H1 (cell line): ENCODE data around the gene KCNIP2. TPM values are rescaled to one million over a fixed set of nuclear protein-coding genes. Genes with fewer than 3 reads are reported as not detected.

Experiments used
- CTCF ChIA-PET: fragments of 300-600 bp; sonication (Branson Sonifier 250); formaldehyde crosslinking; loops from one replicate; lab custom pipeline; 2021; ENCODE audit not compliant: partially characterized antibody; lab: Charles Lee
- POLR2A ChIA-PET: fragments of 300-600 bp; sonication (Branson Sonifier 250); formaldehyde crosslinking; loops from one replicate; lab custom pipeline; 2021; ENCODE audit warnings: inconsistent platforms; ENCODE audit not compliant: partially characterized antibody; lab: Charles Lee
- DNase-seq, 2 experiments: peaks; one replicate each; pipeline versions ENCODE4 v3.0.0 to v3.0.0-alpha.2; 2010 to 2022; ENCODE audit warnings: low spot score in 2 of 2, low read depth in 1 of 2, mixed read lengths in 1 of 2
- FAIRE-seq: peaks from 2 replicates; lab custom pipeline; 2011; peaks lifted over from hg19 to GRCh38; lab: Jason Lieb, UNC
- H2AFZ ChIP-seq: 2 replicates; pipeline ENCODE4 v1.8.1; 2012; ENCODE audit warnings: low read length, inconsistent platforms
- H2AK5ac ChIP-seq: 2 replicates; pipeline ENCODE4 v1.6.1; 2013; ENCODE audit warnings: low read depth, low read length
- H2BK120ac ChIP-seq: replicated peaks from 2 replicates; pipeline ENCODE3; 2013; ENCODE audit warnings: low read depth, low read length, inconsistent platforms
- H2BK12ac ChIP-seq: 2 replicates; pipeline ENCODE4 v1.6.1; 2013; ENCODE audit warnings: low read depth, low read length
- H2BK15ac ChIP-seq: 2 replicates; pipeline ENCODE4 v1.6.1; 2013; ENCODE audit warnings: low read length
- H2BK20ac ChIP-seq: 2 replicates; pipeline ENCODE4 v1.6.1; 2013; ENCODE audit warnings: low read length
- H2BK5ac ChIP-seq: 2 replicates; pipeline ENCODE4 v1.6.1; 2013; ENCODE audit warnings: low read depth, low read length
- H3K14ac ChIP-seq: 2 replicates; pipeline ENCODE4 v1.6.1; 2013; ENCODE audit warnings: inconsistent platforms; ENCODE audit not compliant: insufficient read length
- H3K18ac ChIP-seq: 2 replicates; pipeline ENCODE4 v1.6.1; 2013; ENCODE audit warnings: low read length; ENCODE audit errors: extremely low read depth
- H3K23ac ChIP-seq: 2 replicates; pipeline ENCODE4 v1.6.1; 2013; ENCODE audit warnings: inconsistent platforms; ENCODE audit not compliant: insufficient read length
- H3K23me2 ChIP-seq: 2 replicates; pipeline ENCODE4 v1.6.1; 2013; ENCODE audit warnings: low read depth, low read length
- H3K27ac ChIP-seq: 2 replicates; pipeline ENCODE4 v1.6.1; 2011; ENCODE audit warnings: low read depth, low read length, inconsistent platforms
- H3K27me3 ChIP-seq, 4 experiments: replicated peaks in 1 of 4; 1 replicate in 1 of 4; 2 replicates in 3 of 4; pipeline versions ENCODE4 v1.6.1 to v1.8.1; 2011 to 2013; ENCODE audit warnings: low read length in 3 of 4, mild to moderate bottlenecking in 3 of 4, inconsistent platforms in 2 of 4, mixed read lengths in 2 of 4, moderate library complexity in 1 of 4; ENCODE audit not compliant: control insufficient read depth in 3 of 4, insufficient read depth in 3 of 4; ENCODE audit errors: extremely low read depth in 1 of 4
- H3K36me3 ChIP-seq, 4 experiments: 2 replicates each; pipeline versions ENCODE4 v1.6.1 to v1.8.1; 2011 to 2013; ENCODE audit warnings: mild to moderate bottlenecking in 4 of 4, low read length in 3 of 4, moderate library complexity in 2 of 4, control low read depth in 1 of 4, inconsistent platforms in 1 of 4; ENCODE audit not compliant: insufficient read depth in 4 of 4, control insufficient read depth in 2 of 4
- H3K4ac ChIP-seq: replicated peaks from 2 replicates; pipeline ENCODE3; 2013; ENCODE audit warnings: low read length, low read depth, mixed read lengths, inconsistent platforms; ENCODE audit not compliant: insufficient read length
- H3K4me1 ChIP-seq, 4 experiments: replicated peaks in 1 of 4; 1 replicate in 1 of 4; 2 replicates in 3 of 4; pipeline versions ENCODE4 v1.6.1 to v1.8.1; 2011 to 2013; ENCODE audit warnings: low read length in 3 of 4, inconsistent platforms in 2 of 4, mixed read lengths in 1 of 4; ENCODE audit not compliant: insufficient read depth in 4 of 4, control insufficient read depth in 3 of 4
- H3K4me2 ChIP-seq, 2 experiments: 2 replicates each; pipeline versions ENCODE4 v1.6.1 to v1.8.1; 2011 to 2013; ENCODE audit warnings: low read depth in 2 of 2, low read length in 2 of 2, control low read depth in 1 of 2, inconsistent platforms in 1 of 2, mild to moderate bottlenecking in 1 of 2; ENCODE audit not compliant: insufficient read depth in 1 of 2
- H3K4me3 ChIP-seq, 4 experiments: fragments of 200-600, 300-600 bp in 1 of 4; sonication (generic), shearing (Covaris generic), sonication (Bioruptor Twin) in 1 of 4; 2 replicates each; pipeline versions ENCODE4 v1.5.1 to v1.8.1; 2011 to 2016; ENCODE audit warnings: low read length in 4 of 4, low read depth in 3 of 4, control low read depth in 2 of 4, inconsistent platforms in 2 of 4, mild to moderate bottlenecking in 2 of 4, mixed read lengths in 1 of 4, moderate library complexity in 1 of 4; ENCODE audit not compliant: insufficient read depth in 2 of 4; ENCODE audit errors: extremely low read depth in 1 of 4
- H3K56ac ChIP-seq: replicated peaks from 2 replicates; pipeline ENCODE3; 2013; ENCODE audit warnings: low read depth, mild to moderate bottlenecking, mixed read lengths, low read length, inconsistent platforms; ENCODE audit not compliant: insufficient read length
- H3K79me1 ChIP-seq: 2 replicates; pipeline ENCODE4 v1.6.1; 2013; ENCODE audit warnings: low read depth, low read length, control low read depth
- H3K79me2 ChIP-seq, 2 experiments: 2 replicates each; pipeline versions ENCODE4 v1.6.1 to v1.8.1; 2012 to 2013; ENCODE audit warnings: low read length in 2 of 2, mild to moderate bottlenecking in 2 of 2, inconsistent platforms in 1 of 2; ENCODE audit not compliant: insufficient read depth in 2 of 2, control insufficient read depth in 1 of 2
- H3K9ac ChIP-seq, 4 experiments: replicated peaks in 1 of 4; 1 replicate in 1 of 4; 2 replicates in 3 of 4; pipeline versions ENCODE4 v1.6.1 to v1.8.1; 2011 to 2013; ENCODE audit warnings: low read depth in 3 of 4, low read length in 3 of 4, control low read depth in 2 of 4, mild to moderate bottlenecking in 2 of 4, moderate library complexity in 2 of 4, inconsistent platforms in 1 of 4; ENCODE audit errors: extremely low read depth in 1 of 4
- H3K9me3 ChIP-seq, 2 experiments: 2 replicates each; pipeline versions ENCODE4 v1.6.1 to v1.8.1; 2012 to 2013; ENCODE audit warnings: mild to moderate bottlenecking in 2 of 2, moderate library complexity in 2 of 2, control low read depth in 1 of 2, inconsistent platforms in 1 of 2, low read depth in 1 of 2, low read length in 1 of 2, mixed read lengths in 1 of 2; ENCODE audit not compliant: insufficient read depth in 2 of 2
- H4K20me1 ChIP-seq, 2 experiments: replicated peaks in 1 of 2; 2 replicates each; pipeline versions ENCODE3 to v1.8.1; 2011 to 2013; ENCODE audit warnings: inconsistent platforms in 2 of 2, low read length in 2 of 2, mild to moderate bottlenecking in 1 of 2; ENCODE audit not compliant: insufficient read depth in 2 of 2, control insufficient read depth in 1 of 2
- H4K5ac ChIP-seq: 2 replicates; pipeline ENCODE4 v1.6.1; 2013; ENCODE audit warnings: low read length, low read depth, mixed read lengths, inconsistent platforms; ENCODE audit not compliant: insufficient read length
- H4K8ac ChIP-seq: 2 replicates; pipeline ENCODE4 v1.8.0; 2013; ENCODE audit warnings: mild to moderate bottlenecking, moderate library complexity, low read length, inconsistent platforms; ENCODE audit not compliant: insufficient read depth; ENCODE audit errors: extremely low read depth
- H4K91ac ChIP-seq: replicated peaks from 2 replicates; pipeline ENCODE3; 2013; ENCODE audit warnings: low read length, mixed read lengths, inconsistent platforms; ENCODE audit not compliant: insufficient read length
- CTBP2 ChIP-seq: IDR thresholded peaks from 2 replicates; pipeline ENCODE4 v1.7.0; 2011; ENCODE audit warnings: borderline replicate concordance, mild to moderate bottlenecking, moderate library complexity, mixed read lengths, low read length; ENCODE audit not compliant: insufficient read depth, insufficient read length
- KDM1A ChIP-seq: fragments of 200-600, 300-600 bp; sonication (generic); IDR thresholded peaks from 2 replicates; pipeline ENCODE4 v1.7.1; 2016; ENCODE audit warnings: mild to moderate bottlenecking, low read length, borderline replicate concordance
- KDM4A ChIP-seq: IDR thresholded peaks from one replicate; pipeline ENCODE4 v1.7.1; 2012; ENCODE audit warnings: low read depth, mild to moderate bottlenecking, moderate library complexity, low read length, inconsistent platforms; ENCODE audit not compliant: severe bottlenecking
- KDM5A ChIP-seq: fragments of 200-600 bp; IDR thresholded peaks from 2 replicates; pipeline ENCODE4 v1.7.1; 2012; ENCODE audit warnings: mild to moderate bottlenecking, low read length, inconsistent platforms, mixed read lengths
- NRF1 ChIP-seq: IDR thresholded peaks from 2 replicates; pipeline ENCODE4 v1.6.1; 2011; ENCODE audit warnings: mild to moderate bottlenecking, low read depth, low read length, improper control_type of control experiment
- PHF8 ChIP-seq: fragments of 200-600 bp; sonication (generic); conservative IDR thresholded peaks from 2 replicates; pipeline ENCODE4 v1.7.1; 2012; ENCODE audit warnings: low read depth, mild to moderate bottlenecking, inconsistent platforms, low read length, moderate library complexity
- RNF2 ChIP-seq: fragments of 200-900, 300-1000 bp; sonication (generic); IDR thresholded peaks from 2 replicates; pipeline ENCODE4 v1.7.1; 2016; ENCODE audit warnings: borderline replicate concordance, low read depth, mild to moderate bottlenecking, antibody characterized with exemption, low read length; ENCODE audit not compliant: poor library complexity, severe bottlenecking; ENCODE audit errors: missing control alignments
- RXRA ChIP-seq: IDR thresholded peaks from 2 replicates; pipeline ENCODE4 v1.6.1; 2011; ENCODE audit warnings: low read depth, mild to moderate bottlenecking, low read length, moderate library complexity; ENCODE audit not compliant: insufficient read depth
- SRF ChIP-seq: IDR thresholded peaks from 2 replicates; pipeline ENCODE4 v1.6.1; 2011; ENCODE audit warnings: mild to moderate bottlenecking, low read depth, low read length, moderate library complexity
- TCF12 ChIP-seq: IDR thresholded peaks from 2 replicates; pipeline ENCODE4 v1.6.1; 2011; ENCODE audit warnings: low read depth, mild to moderate bottlenecking, low read length
- YY1 ChIP-seq: IDR thresholded peaks from 2 replicates; pipeline ENCODE4 v1.6.1; 2011; ENCODE audit warnings: low read depth, mild to moderate bottlenecking, low read length
- WGBS, 2 experiments: shearing (Covaris generic) in 1 of 2; methylation state at CpG; one replicate each; pipeline versions ENCODE4 v1.1.6 to v1.1.7; 2013 to 2015; ENCODE audit warnings: low lambda C conversion rate in 2 of 2, mixed read lengths in 2 of 2, inconsistent platforms in 1 of 2, low coverage in 1 of 2, missing lambda C conversion rate in 1 of 2; ENCODE audit not compliant: insufficient replicate concordance in 2 of 2, insufficient coverage in 1 of 2, insufficient read length in 1 of 2; ENCODE audit errors: extremely low coverage in 1 of 2, missing lambda C conversion rate in 1 of 2; 5-methylcytosine and 5-hydroxymethylcytosine counted together
- polyA plus RNA-seq, 7 experiments: library from polyadenylated mRNA; depleted of rRNA in 3 of 7; stranded (reverse) in 5 of 7; unstranded in 2 of 7; fragments of >200 nt in 5 of 7; fragments of 200-250 nt in 2 of 7; gene quantifications; 1 replicate in 5 of 7; 2 replicates in 1 of 7; 4 replicates in 1 of 7; pipeline versions ENCODE4 v1.2.1 to v1.2.3, GENCODE V29; 2011 to 2013; ENCODE audit warnings: missing spikeins in 2 of 7, mixed read lengths in 2 of 7
- total RNA-seq: library from RNA; stranded (reverse); fragmentation: NEBNext Ultra II Directional; extraction: Animal tissue kit (Norgen Biotek cat#: 25700); gene quantifications from 2 replicates; pipeline ENCODE4 v1.2.1, GENCODE V29; 2021
- TF ChIP-seq, protein P1 (sequence below): IDR thresholded peaks from 2 replicates; pipeline ENCODE4 v1.6.1; 2011; ENCODE audit warnings: low read length, improper control_type of control experiment

The KCNIP2 gene
- total and polyA plus RNA-seq, 2 of the 8 experiments (the other 6 are each of a cell fraction or from before 2014, with no cell fraction given) = 2.7 to 6.0 TPM

DNA sequence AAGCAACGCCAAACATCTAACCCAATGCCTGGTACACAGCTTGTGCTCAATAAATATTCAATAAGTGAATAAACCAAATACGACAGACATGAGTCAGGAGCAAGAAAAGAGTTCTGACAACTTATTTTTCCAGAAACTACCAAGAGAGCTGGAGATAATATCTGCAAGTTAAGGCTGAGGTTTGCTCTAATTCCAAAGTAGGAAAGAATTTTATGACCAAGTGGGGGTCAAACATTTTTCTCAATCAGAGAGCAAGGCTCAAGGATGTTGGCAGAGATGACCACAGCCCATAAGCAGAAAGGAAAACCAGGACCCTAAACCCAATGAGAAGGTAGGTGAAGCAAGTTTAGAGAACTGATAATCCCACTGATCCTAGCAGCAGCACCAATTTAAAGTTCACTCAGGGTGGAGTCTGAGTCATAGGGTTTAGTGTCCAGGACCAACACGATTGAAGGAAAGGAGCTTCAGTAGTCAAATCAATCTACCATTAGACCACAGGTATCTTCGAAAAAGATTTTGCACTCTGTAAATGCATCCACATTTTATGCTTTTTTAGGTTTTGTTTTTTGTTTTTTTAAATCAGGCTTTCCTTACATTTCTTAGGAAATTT is 49.3 kb upstream of the KCNIP2 start:
- no peaks in the 10 kb centered on the region for H3K79me2 ChIP-seq
- ChIA-PET CTCF (interaction anchor here (0.9 to 16.8 kb wide), 7 partner anchors 13 to 180 kb away, joined by 3 to 210 read pairs (median 4); partner anchors contain the start of gene KCNIP2), POLR2A (interaction anchor here (1.4 kb wide), 1 partner anchor 9 kb away, joined by 3 read pairs; no protein-coding TSS in a partner anchor)
- no peak overlapping the region for H3K56ac ChIP-seq
- no peak overlapping the region for H2BK120ac ChIP-seq
- no peaks in the 10 kb centered on the region for H3K79me1 ChIP-seq
- no peak overlapping the region for H3K4ac ChIP-seq
- H2BK15ac ChIP-seq = no peak overlapping the region
- no peak overlapping the region for H3K14ac ChIP-seq
- no peak overlapping the region for H3K4me3 ChIP-seq
- no peaks in the 10 kb centered on the region for H3K9me3 ChIP-seq
- no peak overlapping the region for H3K9ac ChIP-seq
- no peak overlapping the region for H2BK12ac ChIP-seq
- no peak overlapping the region for H2BK20ac ChIP-seq
- no peaks in the 10 kb centered on the region for H4K20me1 ChIP-seq
- H2BK5ac ChIP-seq = no peak overlapping the region
- DNase-seq (no peak), FAIRE-seq (no peak)
- H3K23ac ChIP-seq = no peak overlapping the region
- no peak overlapping the region for H3K18ac ChIP-seq
- no peak overlapping the region for H3K27ac ChIP-seq
- no peak overlapping the region for H4K8ac ChIP-seq
- no peak overlapping the region for H3K4me2 ChIP-seq
- no peaks in the 10 kb centered on the region for H3K4me1 ChIP-seq
- no peaks in the 10 kb centered on the region for H3K27me3 ChIP-seq
- H2AFZ ChIP-seq = no peak overlapping the region
- no peaks in the 10 kb centered on the region for H3K36me3 ChIP-seq
- no peak overlapping the region for H4K91ac ChIP-seq
- H4K5ac ChIP-seq = no peak overlapping the region
- 94% methylated on average over 4 of the region's 4 CpGs; no CpG with 5 or more reads in 1 of the 2 experiments for WGBS, 2 experiments
- H3K23me2 ChIP-seq = no peaks in the 10 kb centered on the region
- no peak overlapping the region for H2AK5ac ChIP-seq
- no peak for TF ChIP-seq TCF12
- TF ChIP-seq RXRA = no peak
- TF ChIP-seq KDM5A = no peak
- TF ChIP-seq PHF8 = no peak
- no peak for TF ChIP-seq SRF
- TF ChIP-seq RNF2 = no peak
- TF ChIP-seq KDM4A = no peak
- TF ChIP-seq YY1 = no peak
- no peak for TF ChIP-seq NRF1
- TF ChIP-seq KDM1A = no peak
- TF ChIP-seq, protein P1, sequence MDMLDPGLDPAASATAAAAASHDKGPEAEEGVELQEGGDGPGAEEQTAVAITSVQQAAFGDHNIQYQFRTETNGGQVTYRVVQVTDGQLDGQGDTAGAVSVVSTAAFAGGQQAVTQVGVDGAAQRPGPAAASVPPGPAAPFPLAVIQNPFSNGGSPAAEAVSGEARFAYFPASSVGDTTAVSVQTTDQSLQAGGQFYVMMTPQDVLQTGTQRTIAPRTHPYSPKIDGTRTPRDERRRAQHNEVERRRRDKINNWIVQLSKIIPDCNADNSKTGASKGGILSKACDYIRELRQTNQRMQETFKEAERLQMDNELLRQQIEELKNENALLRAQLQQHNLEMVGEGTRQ = no peak
- TF ChIP-seq CTBP2 = no peak
